Trophoblast cell (in vitro differentiated cells and primary cell): ENCODE measurements around the gene SEC31B.

Experiments used
- DNase-seq, 2 donors: peaks; one replicate each; pipeline ENCODE4 v3.0.0-alpha.2; 2016
- H2AFZ ChIP-seq: 2 replicates; pipeline ENCODE4 v1.6.1; 2013; ENCODE audit warnings: low read length, moderate library complexity, mild to moderate bottlenecking; ENCODE audit not compliant: insufficient read depth, poor library complexity
- H2AK5ac ChIP-seq: 2 replicates; pipeline ENCODE4 v1.6.1; 2013; ENCODE audit warnings: mild to moderate bottlenecking, low read length
- H2BK120ac ChIP-seq: 2 replicates; pipeline ENCODE4 v1.6.1; 2013; ENCODE audit warnings: low read length, mild to moderate bottlenecking, moderate library complexity; ENCODE audit not compliant: insufficient read depth, poor library complexity
- H2BK12ac ChIP-seq: 2 replicates; pipeline ENCODE4 v1.6.1; 2013; ENCODE audit warnings: mild to moderate bottlenecking, low read length, moderate library complexity
- H2BK5ac ChIP-seq: 2 replicates; pipeline ENCODE4 v1.6.1; 2013; ENCODE audit warnings: low read length, low read depth, moderate library complexity, mild to moderate bottlenecking; ENCODE audit not compliant: poor library complexity
- H3K14ac ChIP-seq: 2 replicates; pipeline ENCODE4 v1.6.1; 2013; ENCODE audit warnings: mild to moderate bottlenecking, low read length
- H3K18ac ChIP-seq: 2 replicates; pipeline ENCODE4 v1.6.1; 2013; ENCODE audit warnings: mild to moderate bottlenecking, low read length
- H3K23ac ChIP-seq: 2 replicates; pipeline ENCODE4 v1.6.1; 2013; ENCODE audit warnings: low read length
- H3K27ac ChIP-seq: 2 replicates; pipeline ENCODE4 v1.5.1; 2013; ENCODE audit warnings: low read depth, mild to moderate bottlenecking, inconsistent platforms, low read length, moderate library complexity
- H3K27me3 ChIP-seq: 2 replicates; pipeline ENCODE4 v1.6.1; 2013; ENCODE audit warnings: inconsistent platforms, mild to moderate bottlenecking, low read length, moderate library complexity; ENCODE audit not compliant: insufficient read depth
- H3K36me3 ChIP-seq, 2 experiments: 1 replicate in 1 of 2; 2 replicates in 1 of 2; pipeline ENCODE4 v1.6.1; 2013; ENCODE audit warnings: low read length in 2 of 2, mild to moderate bottlenecking in 2 of 2, moderate library complexity in 1 of 2; ENCODE audit not compliant: insufficient read depth in 2 of 2, control insufficient read depth in 1 of 2
- H3K4ac ChIP-seq: 2 replicates; pipeline ENCODE4 v1.6.1; 2013; ENCODE audit warnings: low read depth, mild to moderate bottlenecking, low read length, moderate library complexity
- H3K4me1 ChIP-seq, 2 experiments: 1 replicate in 1 of 2; 2 replicates in 1 of 2; pipeline ENCODE4 v1.6.1; 2013; ENCODE audit warnings: low read length in 2 of 2, mild to moderate bottlenecking in 2 of 2, moderate library complexity in 1 of 2; ENCODE audit not compliant: insufficient read depth in 2 of 2, control insufficient read depth in 1 of 2
- H3K4me2 ChIP-seq: 2 replicates; pipeline ENCODE4 v1.6.1; 2013; ENCODE audit warnings: inconsistent platforms, mild to moderate bottlenecking, low read length, moderate library complexity
- H3K4me3 ChIP-seq: 2 replicates; pipeline ENCODE4 v1.5.1; 2013; ENCODE audit warnings: mild to moderate bottlenecking, low read depth, low read length, inconsistent platforms
- H3K79me1 ChIP-seq: one replicate; pipeline ENCODE4 v1.6.1; 2013; ENCODE audit warnings: low read length
- H3K79me2 ChIP-seq: 2 replicates; pipeline ENCODE4 v1.6.1; 2013; ENCODE audit warnings: low read length, mild to moderate bottlenecking; ENCODE audit not compliant: control insufficient read depth, insufficient read depth, poor library complexity
- H3K9ac ChIP-seq: 2 replicates; pipeline ENCODE4 v1.6.1; 2013; ENCODE audit warnings: mild to moderate bottlenecking, low read length
- H3K9me3 ChIP-seq: 2 replicates; pipeline ENCODE4 v1.6.1; 2013; ENCODE audit warnings: low read depth, mild to moderate bottlenecking, control low read depth, inconsistent platforms, low read length; ENCODE audit not compliant: insufficient read depth
- H4K12ac ChIP-seq: 2 replicates; pipeline ENCODE4 v1.6.1; 2013; ENCODE audit warnings: low read depth, mild to moderate bottlenecking, low read length, moderate library complexity
- H4K8ac ChIP-seq: 2 replicates; pipeline ENCODE4 v1.6.1; 2013; ENCODE audit warnings: low read depth, mild to moderate bottlenecking, low read length, moderate library complexity
- H4K91ac ChIP-seq: one replicate; pipeline ENCODE4 v1.6.1; 2013; ENCODE audit warnings: low read depth, mild to moderate bottlenecking, low read length, moderate library complexity
- WGBS: extraction: QIAGEN DNeasy Blood & Tissue Kit; methylation state at CpG from one replicate; pipeline ENCODE4 v1.1.7; 2013; ENCODE audit warnings: missing lambda C conversion rate; ENCODE audit not compliant: insufficient read length, insufficient coverage; ENCODE audit errors: extremely low coverage; 5-methylcytosine and 5-hydroxymethylcytosine counted together

The SEC31B gene

DNA sequence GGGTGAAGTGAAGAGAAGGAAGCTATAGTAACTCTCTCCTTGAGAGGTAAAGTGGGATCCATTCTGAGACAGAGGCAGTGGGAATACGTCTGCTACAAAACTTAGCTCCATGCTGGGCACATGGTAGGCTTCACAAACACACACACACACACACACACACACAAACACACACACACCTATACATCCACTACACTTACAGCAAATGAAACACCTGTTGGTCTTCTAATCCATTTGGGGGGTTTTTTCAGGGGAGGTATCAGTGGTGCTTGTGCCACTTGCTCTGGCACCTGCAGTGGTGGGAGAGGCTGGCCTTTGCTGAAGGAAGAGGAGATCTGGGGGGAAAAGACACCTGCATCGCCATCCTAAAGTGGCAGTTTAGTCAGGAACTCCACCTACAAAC lies 14.5 kb downstream of the SEC31B start:
- H3K4me2 ChIP-seq: no peak overlapping the region
- DNase-seq: no peak
- no peaks in the 10 kb centered on the region for H3K9me3 ChIP-seq
- H3K23ac ChIP-seq: no peak overlapping the region
- peaks cover 20 to 21% of the 10 kb centered on the region in 2 experiments for H3K4me1 ChIP-seq
- H3K9ac ChIP-seq: no peak overlapping the region
- peaks cover 0 to 6% of the 10 kb centered on the region in 2 experiments for H3K36me3 ChIP-seq
- no peaks in the 10 kb centered on the region for H3K27me3 ChIP-seq
- no peak overlapping the region for H2BK5ac ChIP-seq
- no peak overlapping the region for H4K12ac ChIP-seq
- no CpG with 5 or more reads among the region's 2 CpGs for WGBS
- peaks cover 6% of the 10 kb centered on the region for H3K79me1 ChIP-seq
- no peak overlapping the region for H4K91ac ChIP-seq
- H3K4me3 ChIP-seq: no peak overlapping the region
- H4K8ac ChIP-seq: no peak overlapping the region
- H3K14ac ChIP-seq: no peak overlapping the region
- no peak overlapping the region for H3K4ac ChIP-seq
- H2AFZ ChIP-seq: no peak overlapping the region
- H3K18ac ChIP-seq: no peak overlapping the region
- H3K79me2 ChIP-seq: no peaks in the 10 kb centered on the region
- H2AK5ac ChIP-seq: no peak overlapping the region
- no peak overlapping the region for H2BK12ac ChIP-seq
- H3K27ac ChIP-seq: no peak overlapping the region
- H2BK120ac ChIP-seq: no peak overlapping the region

- Histone ChIP-seq H2AK5ac (no peak overlapping the region), H3K4me1 (peaks cover 20 to 21% of the 10 kb centered on the region in 2 experiments), H2BK5ac (no peak overlapping the region), H4K91ac (no peak overlapping the region), H3K79me1 (peaks cover 6% of the 10 kb centered on the region), H3K27me3 (no peaks in the 10 kb centered on the region), H2BK12ac (no peak overlapping the region), H3K27ac (no peak overlapping the region), H3K9ac (no peak overlapping the region), H3K4ac (no peak overlapping the region), H4K8ac (no peak overlapping the region), H3K14ac (no peak overlapping the region), H3K4me3 (no peak overlapping the region), H4K12ac (no peak overlapping the region), H3K18ac (no peak overlapping the region), H3K9me3 (no peaks in the 10 kb centered on the region), H3K79me2 (no peaks in the 10 kb centered on the region), H3K23ac (no peak overlapping the region), H2AFZ (no peak overlapping the region), H3K36me3 (peaks cover 0 to 6% of the 10 kb centered on the region in 2 experiments), H3K4me2 (no peak overlapping the region), H2BK120ac (no peak overlapping the region)
- WGBS: no CpG with 5 or more reads among the region's 5 CpGs
- no peak for DNase-seq
Measured at GRCh38 chr10:100504096-100504495, 15.6 kb downstream of the SEC31B start.

GRCh38 chr10:100502926-100503494 lies 16.7 kb downstream of the SEC31B start:
- Histone ChIP-seq H3K79me2 (no peaks in the 10 kb centered on the region), H4K8ac (no peak overlapping the region), H2AK5ac (no peak overlapping the region), H3K9me3 (no peaks in the 10 kb centered on the region), H2BK5ac (no peak overlapping the region), H3K27ac (no peak overlapping the region), H3K9ac (no peak overlapping the region), H4K12ac (no peak overlapping the region), H3K18ac (no peak overlapping the region), H3K27me3 (no peaks in the 10 kb centered on the region), H3K36me3 (peaks cover 0 to 7% of the 10 kb centered on the region in 2 experiments), H3K14ac (no peak overlapping the region), H3K4me1 (peaks cover 13 to 18% of the 10 kb centered on the region in 2 experiments), H3K4me2 (no peak overlapping the region), H2BK120ac (no peak overlapping the region), H3K4ac (no peak overlapping the region), H4K91ac (no peak overlapping the region), H3K23ac (no peak overlapping the region), H3K4me3 (no peak overlapping the region), H3K79me1 (peaks cover 3% of the 10 kb centered on the region), H2BK12ac (no peak overlapping the region), H2AFZ (no peak overlapping the region)
- DNase-seq: no peak
- WGBS: no CpG with 5 or more reads among the region's 1 CpG

DNA sequence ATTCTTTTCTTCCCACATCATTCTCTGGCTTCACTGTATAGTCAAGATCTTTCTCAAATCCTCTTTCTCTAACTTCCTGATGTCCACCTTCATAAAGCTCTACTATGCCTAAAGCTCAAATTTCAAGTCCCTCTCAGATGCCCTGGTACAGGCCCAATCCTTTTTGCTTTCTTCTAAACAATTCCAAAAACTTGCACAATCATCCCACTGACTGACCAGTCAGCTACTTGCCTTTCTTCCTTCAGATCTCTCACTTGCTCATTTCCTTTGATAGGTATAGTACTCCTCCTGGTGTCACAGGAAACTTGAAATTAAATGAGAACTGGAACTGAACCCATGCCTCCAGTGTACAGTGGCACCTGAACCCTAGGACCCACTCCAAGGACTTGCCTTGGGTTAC lies 18.2 kb downstream of the SEC31B start:
- Histone ChIP-seq H4K91ac (no peak overlapping the region), H3K4me2 (no peak overlapping the region), H2AFZ (no peak overlapping the region), H2BK5ac (no peak overlapping the region), H3K9me3 (no peaks in the 10 kb centered on the region), H3K23ac (no peak overlapping the region), H2BK120ac (no peak overlapping the region), H3K4me1 (peaks cover 0 to 4% of the 10 kb centered on the region in 2 experiments), H3K36me3 (peaks cover 2 to 12% of the 10 kb centered on the region in 2 experiments), H3K79me1 (no peaks in the 10 kb centered on the region), H3K27ac (no peak overlapping the region), H3K9ac (no peak overlapping the region), H4K8ac (no peak overlapping the region), H2AK5ac (no peak overlapping the region), H3K4ac (no peak overlapping the region), H2BK12ac (no peak overlapping the region), H3K14ac (no peak overlapping the region), H3K79me2 (no peaks in the 10 kb centered on the region), H4K12ac (no peak overlapping the region), H3K27me3 (no peaks in the 10 kb centered on the region), H3K4me3 (no peak overlapping the region), H3K18ac (no peak overlapping the region)
- no peak for DNase-seq
